Upper lobe of left lung (tissue), 6 donors: ENCODE data around the gene VPS26C. TPM values are rescaled to one million over a fixed set of nuclear protein-coding genes. Genes with fewer than 3 reads are reported as not detected.

Experiments
- ATAC-seq, 2 donors: fragments of 200-7000 bp; cut with Tn5 transposase; one replicate each; pipeline ENCODE4 v1.9.1; 2022; ENCODE audit warnings: mild to moderate bottlenecking in 2 of 2, moderate library complexity in 2 of 2; ENCODE audit not compliant: low FRiP score in 2 of 2
- DNase-seq, 2 donors: peaks; one replicate each; pipeline ENCODE4 v3.0.0-alpha.2; 2019 to 2020
- H3K27ac ChIP-seq, 4 donors: fragments of 200-600 bp; sonication (generic); one replicate each; pipeline ENCODE4 v1.5.1; 2016 to 2019
- H3K27me3 ChIP-seq, 4 donors: fragments of 200-600 bp; sonication (generic); one replicate each; pipeline ENCODE4 v1.5.1; 2017 to 2019
- H3K36me3 ChIP-seq, 4 donors: fragments of 200-600 bp; sonication (generic); one replicate each; pipeline ENCODE4 v1.5.1; 2016 to 2019
- H3K4me1 ChIP-seq, 4 donors: fragments of 200-600 bp; sonication (generic); one replicate each; pipeline ENCODE4 v1.5.1; 2018 to 2019
- H3K4me3 ChIP-seq, 4 donors: fragments of 200-600 bp; sonication (generic); one replicate each; pipeline ENCODE4 v1.5.1; 2017 to 2019; ENCODE audit warnings: mild to moderate bottlenecking in 2 of 4, moderate library complexity in 1 of 4
- H3K9me3 ChIP-seq, 4 donors: fragments of 200-600 bp; sonication (generic); one replicate each; pipeline ENCODE4 v1.5.1; 2018 to 2019
- EP300 ChIP-seq, 4 donors: sonication (generic); formaldehyde crosslinking; IDR thresholded peaks; one replicate each; pipeline ENCODE4 v1.5.1; 2017; ENCODE audit warnings: antibody characterized with exemption in 4 of 4, control low read depth in 2 of 4
- POLR2A ChIP-seq, 4 donors: fragments of 450-650 bp; IDR thresholded peaks; one replicate each; pipeline ENCODE4 v1.5.1; 2016 to 2017; ENCODE audit warnings: antibody characterized with exemption in 4 of 4, mild to moderate bottlenecking in 2 of 4
- POLR2AphosphoS5 ChIP-seq, 2 donors: sonication (generic); formaldehyde crosslinking; IDR thresholded peaks; one replicate each; pipeline ENCODE4 v1.5.1; 2017; ENCODE audit warnings: antibody characterized with exemption in 2 of 2
- WGBS, 2 donors: methylation state at CpG; one replicate each; pipeline ENCODE4 v1.1.5; 2017 to 2018; 5-methylcytosine and 5-hydroxymethylcytosine counted together
- total RNA-seq, 6 donors: library from RNA; depleted of rRNA in 4 of 6; stranded (reverse); fragments of >200 nt in 4 of 6; gene quantifications; one replicate each; pipeline versions ENCODE4 v1.1.0 to v1.2.1, GENCODE V29; 2016 to 2021
- TF ChIP-seq, protein P1 (sequence below), 6 experiments: fragments of 450-650 bp in 4 of 6; fragments of 200-600 bp in 2 of 6; sonication (generic) in 2 of 6; IDR thresholded peaks; one replicate each; pipeline ENCODE4 v1.5.1; 2016 to 2019; ENCODE audit warnings: antibody characterized with exemption in 6 of 6
- donor health status: DM: no; HTN: no; CAD: no; lungs with moderate emphysema.
- donor health status: DM: no; HTN: yes; CAD: no; lungs with severe emphysema.

VPS26C gene
- total RNA-seq, 6 donors from 2014 or later = 52.1 to 95.3 (median 65.0) TPM

DNA sequence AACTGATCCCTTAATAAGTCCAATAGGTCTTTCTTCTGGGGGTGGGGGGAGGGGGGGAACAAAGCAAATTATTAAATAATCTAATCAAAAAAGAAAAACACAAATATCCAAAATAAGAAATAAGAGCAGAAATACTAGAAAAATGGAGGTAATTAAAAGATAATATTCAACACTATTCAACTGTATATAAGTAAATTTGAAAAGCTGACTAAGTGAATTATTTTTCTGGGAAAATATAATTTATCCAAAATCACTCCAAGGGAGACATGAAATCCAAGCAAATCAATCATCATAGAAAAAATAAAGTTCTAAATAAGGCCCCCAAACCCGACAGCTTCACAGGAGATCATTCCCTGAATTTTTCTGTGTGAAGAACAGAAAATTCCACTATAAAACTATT is 18.8 kb downstream of the VPS26C start:
- no peak for TF ChIP-seq POLR2AphosphoS5 (IDR thresholded peaks at IDR 0.05)
- WGBS, 2 donors = 64 to 87% methylated on average over 1 of the region's 1 CpG
- H3K27me3 ChIP-seq = no peaks in the 10 kb centered on the region
- no peak overlapping the region for H3K27ac ChIP-seq
- no peaks in the 10 kb centered on the region for H3K9me3 ChIP-seq
- H3K4me3 ChIP-seq = no peak overlapping the region
- H3K4me1 ChIP-seq = peaks cover 3 to 32% (median 13%) of the 10 kb centered on the region in 4 donors
- no peaks in the 10 kb centered on the region for H3K36me3 ChIP-seq
- DNase-seq (no peak), ATAC-seq (no peak)

DNA sequence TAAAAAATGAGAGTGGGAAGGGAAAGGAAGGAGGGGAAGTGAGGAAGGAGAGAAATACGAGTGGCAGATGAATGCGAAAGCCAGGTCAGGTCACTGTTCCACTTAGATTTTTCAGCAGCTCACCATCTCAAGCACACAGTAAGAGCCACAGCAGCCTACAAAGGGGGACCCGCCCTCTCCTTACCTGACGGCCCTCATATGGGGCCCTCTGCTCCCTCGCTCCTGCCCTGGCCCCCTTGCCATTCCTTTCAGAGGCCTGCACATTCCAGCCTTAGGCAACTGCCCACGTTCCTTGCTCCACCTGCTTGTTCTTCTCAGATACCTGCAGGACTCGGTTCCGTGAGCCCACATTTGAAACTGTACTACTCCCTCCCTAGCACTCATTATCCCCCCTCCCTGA is 22.0 kb downstream of the VPS26C start:
- ATAC-seq (no peak), DNase-seq (no peak)
- peaks cover 0 to 10% (median 6%) of the 10 kb centered on the region in 4 donors for H3K36me3 ChIP-seq
- no peak overlapping the region for H3K27ac ChIP-seq
- no peaks in the 10 kb centered on the region for H3K9me3 ChIP-seq
- 68 to 89% methylated on average over 8 of the region's 8 CpGs for WGBS, 2 donors
- no peak overlapping the region for H3K4me3 ChIP-seq
- TF ChIP-seq POLR2AphosphoS5 (IDR thresholded peaks at IDR 0.05) = no peak
- no peak for TF ChIP-seq POLR2A (IDR thresholded peaks at IDR 0.05)
- TF ChIP-seq EP300 (IDR thresholded peaks at IDR 0.05) = no peak
- TF ChIP-seq, protein P1, sequence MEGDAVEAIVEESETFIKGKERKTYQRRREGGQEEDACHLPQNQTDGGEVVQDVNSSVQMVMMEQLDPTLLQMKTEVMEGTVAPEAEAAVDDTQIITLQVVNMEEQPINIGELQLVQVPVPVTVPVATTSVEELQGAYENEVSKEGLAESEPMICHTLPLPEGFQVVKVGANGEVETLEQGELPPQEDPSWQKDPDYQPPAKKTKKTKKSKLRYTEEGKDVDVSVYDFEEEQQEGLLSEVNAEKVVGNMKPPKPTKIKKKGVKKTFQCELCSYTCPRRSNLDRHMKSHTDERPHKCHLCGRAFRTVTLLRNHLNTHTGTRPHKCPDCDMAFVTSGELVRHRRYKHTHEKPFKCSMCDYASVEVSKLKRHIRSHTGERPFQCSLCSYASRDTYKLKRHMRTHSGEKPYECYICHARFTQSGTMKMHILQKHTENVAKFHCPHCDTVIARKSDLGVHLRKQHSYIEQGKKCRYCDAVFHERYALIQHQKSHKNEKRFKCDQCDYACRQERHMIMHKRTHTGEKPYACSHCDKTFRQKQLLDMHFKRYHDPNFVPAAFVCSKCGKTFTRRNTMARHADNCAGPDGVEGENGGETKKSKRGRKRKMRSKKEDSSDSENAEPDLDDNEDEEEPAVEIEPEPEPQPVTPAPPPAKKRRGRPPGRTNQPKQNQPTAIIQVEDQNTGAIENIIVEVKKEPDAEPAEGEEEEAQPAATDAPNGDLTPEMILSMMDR (IDR thresholded peaks at IDR 0.05) = no peak
- H3K4me1 ChIP-seq = peaks cover 3 to 25% (median 9%) of the 10 kb centered on the region in 4 donors
- H3K27me3 ChIP-seq = no peaks in the 10 kb centered on the region

DNA sequence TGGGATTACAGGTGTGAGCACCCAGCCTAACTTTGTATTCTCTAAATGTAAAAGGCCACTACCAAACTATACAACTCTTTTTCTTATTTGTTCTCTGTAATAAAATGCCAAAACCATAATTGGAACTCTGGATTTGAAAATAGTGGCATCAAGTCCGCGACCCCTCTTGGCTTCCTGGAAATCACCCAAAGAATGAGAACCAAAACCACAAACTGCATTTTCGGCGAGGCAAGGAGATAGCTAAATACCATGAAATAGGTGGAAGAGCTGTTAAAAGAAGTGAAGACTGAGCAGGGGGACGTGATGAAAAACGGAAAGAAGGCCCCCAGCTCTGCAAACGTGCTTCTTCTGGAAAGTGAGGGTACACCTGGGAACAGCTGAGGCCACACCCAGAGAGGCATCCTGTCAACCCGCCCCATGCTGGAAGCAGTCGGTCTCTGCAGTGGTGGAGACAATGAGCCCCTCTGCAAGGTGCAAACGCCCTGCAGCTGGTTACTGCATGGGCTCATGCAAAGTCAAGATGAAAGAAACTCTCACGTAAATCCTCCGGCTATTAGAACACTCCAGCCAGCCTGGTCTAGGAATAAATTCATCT is 22.5 kb downstream of the VPS26C start:
- no peaks in the 10 kb centered on the region for H3K9me3 ChIP-seq
- H3K27me3 ChIP-seq = no peaks in the 10 kb centered on the region
- no peak overlapping the region for H3K27ac ChIP-seq
- 53 to 58% methylated on average over 12 of the region's 12 CpGs for WGBS, 2 donors
- peaks cover 3 to 14% (median 9%) of the 10 kb centered on the region in 4 donors for H3K36me3 ChIP-seq
- DNase-seq (no peak), ATAC-seq (no peak)
- H3K4me1 ChIP-seq = peaks cover 3 to 25% (median 9%) of the 10 kb centered on the region in 4 donors
- H3K4me3 ChIP-seq = no peak overlapping the region
- no peak for TF ChIP-seq POLR2A (IDR thresholded peaks at IDR 0.05)
- TF ChIP-seq, protein P1 (IDR thresholded peaks at IDR 0.05) = no peak
- TF ChIP-seq POLR2AphosphoS5 (IDR thresholded peaks at IDR 0.05) = no peak
- no peak for TF ChIP-seq EP300 (IDR thresholded peaks at IDR 0.05)

DNA sequence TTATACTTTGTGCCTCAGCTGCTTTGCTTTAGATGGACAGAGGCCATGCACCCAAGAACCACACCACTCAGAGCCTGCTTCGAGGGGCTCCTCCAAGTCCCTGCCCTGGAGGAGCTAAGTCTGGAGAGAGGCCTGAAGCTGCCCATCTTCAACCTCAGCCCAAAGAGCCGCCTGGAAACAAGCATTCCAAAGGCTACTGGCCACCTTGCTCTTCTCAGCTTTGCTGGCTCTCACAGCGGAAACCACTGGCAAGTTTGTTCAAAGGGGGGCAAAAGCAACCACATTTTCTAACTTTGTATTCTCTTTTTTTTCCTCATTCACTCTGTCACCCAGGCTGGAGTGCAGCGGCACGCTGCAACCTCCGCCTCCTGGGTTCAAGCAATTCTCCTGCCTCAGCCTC is 23.2 kb downstream of the VPS26C start:
- 95 to 99% methylated on average over 6 of the region's 6 CpGs for WGBS, 2 donors
- H3K27ac ChIP-seq = no peak overlapping the region

DNA sequence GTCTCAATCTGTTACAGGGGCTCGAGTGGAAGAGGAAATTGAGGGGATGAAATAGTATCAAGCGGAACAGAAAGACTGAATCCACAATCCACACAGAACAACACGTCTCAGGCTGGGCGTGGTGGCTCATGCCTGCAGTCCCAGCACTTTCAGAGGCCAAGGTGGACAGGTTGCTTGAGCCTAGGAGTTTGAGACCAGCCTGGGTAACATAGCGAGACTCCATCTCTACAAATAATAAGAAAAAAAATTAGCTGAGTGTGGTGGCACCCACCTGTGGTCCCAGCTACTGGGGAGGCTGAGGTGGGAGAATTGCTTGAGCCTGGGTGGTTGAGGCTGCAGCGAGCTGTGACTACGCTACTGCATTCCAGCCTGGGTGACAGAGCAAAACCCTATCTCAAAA is 25.7 kb downstream of the VPS26C start:
- no peak for ATAC-seq
- DNase-seq = no peak
- Histone ChIP-seq H3K4me1 (peaks cover 7 to 21% (median 11%) of the 10 kb centered on the region in 4 donors), H3K9me3 (no peaks in the 10 kb centered on the region), H3K4me3 (no peak overlapping the region), H3K27me3 (no peaks in the 10 kb centered on the region), H3K27ac (no peak overlapping the region), H3K36me3 (peaks cover 5 to 45% (median 27%) of the 10 kb centered on the region in 4 donors)
- 93 to 96% methylated on average over 7 of the region's 7 CpGs for WGBS, 2 donors
- TF ChIP-seq POLR2A (IDR thresholded peaks at IDR 0.05) (no peak), EP300 (IDR thresholded peaks at IDR 0.05) (no peak), POLR2AphosphoS5 (IDR thresholded peaks at IDR 0.05) (no peak)
- TF ChIP-seq, protein P1 (IDR thresholded peaks at IDR 0.05) = no peak

More for the DNA sequence above, 23.2 kb downstream of the VPS26C start:
- TF ChIP-seq POLR2AphosphoS5 (IDR thresholded peaks at IDR 0.05) = no peak
- TF ChIP-seq, protein P1 (IDR thresholded peaks at IDR 0.05) = no peak
- no peak for TF ChIP-seq EP300 (IDR thresholded peaks at IDR 0.05)
- TF ChIP-seq POLR2A (IDR thresholded peaks at IDR 0.05) = no peak
- ATAC-seq = no peak
- Histone ChIP-seq H3K27me3 (no peaks in the 10 kb centered on the region), H3K4me1 (peaks cover 3 to 25% (median 9%) of the 10 kb centered on the region in 4 donors), H3K4me3 (no peak overlapping the region), H3K9me3 (no peaks in the 10 kb centered on the region), H3K36me3 (peaks cover 3 to 19% (median 11%) of the 10 kb centered on the region in 4 donors)
- no peak for DNase-seq
